Bronchial epithelial cell (primary cell): ENCODE data around the gene COX18. TPM values are rescaled to one million over a fixed set of nuclear protein-coding genes. Genes with fewer than 3 reads are reported as not detected.
A peak's percentile ranks its signal among the peaks of the same experiment; 100 is the strongest.

Source experiments
- DNase-seq: peaks from one replicate; pipeline ENCODE4 v3.0.0-alpha.2; 2010; ENCODE audit warnings: low read depth
- FAIRE-seq: peaks from 2 replicates; lab custom pipeline; 2011; peaks lifted over from hg19 to GRCh38; lab: Jason Lieb, UNC
- H3K27me3 ChIP-seq: 2 replicates; pipeline ENCODE4 v1.5.1; 2011; ENCODE audit warnings: low read length; ENCODE audit not compliant: control insufficient read depth, insufficient read depth
- H3K36me3 ChIP-seq: 2 replicates; pipeline ENCODE4 v1.5.1; 2011; ENCODE audit warnings: low read length; ENCODE audit not compliant: control insufficient read depth, insufficient read depth
- H3K4me3 ChIP-seq: 2 replicates; pipeline ENCODE4 v1.5.1; 2011; ENCODE audit warnings: mild to moderate bottlenecking, low read depth, low read length, control low read depth
- CTCF ChIP-seq: IDR thresholded peaks from 2 replicates; pipeline ENCODE4 v1.5.1; 2011; ENCODE audit warnings: mild to moderate bottlenecking, moderate library complexity, low read length, control low read depth, inconsistent platforms; ENCODE audit not compliant: insufficient read depth, severe bottlenecking
- total RNA-seq: library from RNA; depleted of rRNA; stranded (reverse); fragments of >200 nt; gene quantifications from 2 replicates; pipeline ENCODE4 v1.2.1, GENCODE V29; 2014

The COX18 gene
- total RNA-seq, 1 donor from 2014 or later: 16.8 TPM

- DNase-seq (peak; percentile 62), FAIRE-seq (no peak)
- no peak for TF ChIP-seq CTCF
- Histone ChIP-seq H3K4me3 (peak overlapping the region; percentile 88), H3K27me3 (no peaks in the 10 kb centered on the region), H3K36me3 (no peaks in the 10 kb centered on the region)
Measured at GRCh38 chr4:73067971-73068394, 1.5 kb downstream of the COX18 start.

- peaks cover 1% of the 10 kb centered on the region for H3K36me3 ChIP-seq
- TF ChIP-seq CTCF: no peak
- FAIRE-seq (no peak), DNase-seq (no peak)
- H3K4me3 ChIP-seq: no peak overlapping the region
- H3K27me3 ChIP-seq: no peaks in the 10 kb centered on the region
Measured at GRCh38 chr4:73066928-73067327, 2.6 kb downstream of the COX18 start.

GRCh38 chr4:73066445-73066844, 3.1 kb downstream of the COX18 start:
- no peak for TF ChIP-seq CTCF
- DNase-seq (no peak), FAIRE-seq (no peak)
- Histone ChIP-seq H3K27me3 (no peaks in the 10 kb centered on the region), H3K36me3 (peaks cover 1% of the 10 kb centered on the region), H3K4me3 (no peak overlapping the region)

- FAIRE-seq: no peak
- no peak for DNase-seq
- Histone ChIP-seq H3K27me3 (no peaks in the 10 kb centered on the region), H3K36me3 (peaks cover 3% of the 10 kb centered on the region), H3K4me3 (no peak overlapping the region)
- TF ChIP-seq CTCF: no peak
Measured at GRCh38 chr4:73064536-73064935, 5.0 kb downstream of the COX18 start.

- peaks cover 6% of the 10 kb centered on the region for H3K36me3 ChIP-seq
- no peak overlapping the region for H3K4me3 ChIP-seq
- no peaks in the 10 kb centered on the region for H3K27me3 ChIP-seq
- FAIRE-seq: no peak
- DNase-seq: no peak
- no peak for TF ChIP-seq CTCF
Measured at GRCh38 chr4:73055241-73055897, 14.1 kb downstream of the COX18 start.

GRCh38 chr4:73053974-73054480, 15.5 kb downstream of the COX18 start:
- H3K4me3 ChIP-seq: no peak overlapping the region
- FAIRE-seq (no peak), DNase-seq (no peak)
- H3K27me3 ChIP-seq: no peaks in the 10 kb centered on the region
- H3K36me3 ChIP-seq: peaks cover 4% of the 10 kb centered on the region
- no peak for TF ChIP-seq CTCF
